Esophagus (tissue), 2 donors: ENCODE results near the gene MAML2. TPM values are rescaled to one million over a fixed set of nuclear protein-coding genes. Genes with fewer than 3 reads are reported as not detected.

Experiments used
- H3K27ac ChIP-seq, 2 donors: one replicate each; pipeline ENCODE4 v1.5.1; 2013; ENCODE audit warnings: low read depth in 2 of 2, mild to moderate bottlenecking in 2 of 2, inconsistent platforms in 1 of 2, low read length in 1 of 2, moderate library complexity in 1 of 2
- H3K27me3 ChIP-seq, 2 donors: one replicate each; pipeline ENCODE4 v1.6.1; 2013; ENCODE audit warnings: low read length in 2 of 2, control low read depth in 1 of 2, mild to moderate bottlenecking in 1 of 2; ENCODE audit not compliant: insufficient read depth in 2 of 2, control insufficient read depth in 1 of 2
- H3K36me3 ChIP-seq, 2 donors: one replicate each; pipeline ENCODE4 v1.6.1; 2013; ENCODE audit warnings: low read length in 1 of 2; ENCODE audit not compliant: control insufficient read depth in 2 of 2, insufficient read depth in 2 of 2
- H3K4me1 ChIP-seq, 2 donors: one replicate each; pipeline ENCODE4 v1.6.1; 2013; ENCODE audit warnings: low read length in 1 of 2; ENCODE audit not compliant: control insufficient read depth in 2 of 2, insufficient read depth in 2 of 2
- H3K4me3 ChIP-seq, 2 donors: one replicate each; pipeline ENCODE4 v1.5.1; 2013; ENCODE audit warnings: low read length in 2 of 2, mild to moderate bottlenecking in 2 of 2, low read depth in 1 of 2, moderate library complexity in 1 of 2
- H3K9me3 ChIP-seq, 2 donors: one replicate each; pipeline ENCODE4 v1.6.1; 2013; ENCODE audit warnings: mild to moderate bottlenecking in 2 of 2, low read depth in 1 of 2, low read length in 1 of 2, moderate library complexity in 1 of 2; ENCODE audit not compliant: control insufficient read depth in 2 of 2, insufficient read depth in 1 of 2
- WGBS, 2 donors: extraction: QIAGEN DNeasy Blood & Tissue Kit; methylation state at CpG; one replicate each; pipeline ENCODE4 v1.1.7; 2013; 5-methylcytosine and 5-hydroxymethylcytosine counted together
- polyA plus RNA-seq, 2 donors: library from polyadenylated mRNA; stranded (reverse); fragments of 200-250 nt; gene quantifications; one replicate each; pipeline ENCODE4 v1.2.3, GENCODE V29; 2013
- donor health status: healthy with polysubstance abuse.
- donor health status: Bipolar disorder and iron deficiency.

Gene MAML2
- polyA plus RNA-seq, 2 donors: 1.9 to 2.0 TPM

- Histone ChIP-seq H3K36me3 (no peaks in the 10 kb centered on the region), H3K4me1 (no peaks in the 10 kb centered on the region), H3K27me3 (no peaks in the 10 kb centered on the region), H3K4me3 (no peak overlapping the region), H3K27ac (no peak overlapping the region), H3K9me3 (no peaks in the 10 kb centered on the region)
Measured at GRCh38 chr11:96180341-96180740, 162.7 kb downstream of the MAML2 start.

GRCh38 chr11:96179905-96180304, 163.1 kb downstream of the MAML2 start:
- no peak overlapping the region for H3K27ac ChIP-seq
- WGBS, 2 donors: 89 to 95% methylated on average over 4 of the region's 4 CpGs

GRCh38 chr11:96178887-96179279, 164.1 kb downstream of the MAML2 start:
- Histone ChIP-seq H3K4me1 (no peaks in the 10 kb centered on the region), H3K36me3 (no peaks in the 10 kb centered on the region), H3K9me3 (no peaks in the 10 kb centered on the region), H3K4me3 (no peak overlapping the region), H3K27ac (no peak overlapping the region), H3K27me3 (no peaks in the 10 kb centered on the region)
- whole genome bisulfite sequencing, 2 donors: 80 to 86% methylated on average over 6 of the region's 6 CpGs

More at GRCh38 chr11:96179905-96180304, 163.1 kb downstream of the MAML2 start:
- H3K27me3 ChIP-seq: no peaks in the 10 kb centered on the region
- no peaks in the 10 kb centered on the region for H3K36me3 ChIP-seq
- H3K4me3 ChIP-seq: no peak overlapping the region
- no peaks in the 10 kb centered on the region for H3K4me1 ChIP-seq
- no peaks in the 10 kb centered on the region for H3K9me3 ChIP-seq

DNA sequence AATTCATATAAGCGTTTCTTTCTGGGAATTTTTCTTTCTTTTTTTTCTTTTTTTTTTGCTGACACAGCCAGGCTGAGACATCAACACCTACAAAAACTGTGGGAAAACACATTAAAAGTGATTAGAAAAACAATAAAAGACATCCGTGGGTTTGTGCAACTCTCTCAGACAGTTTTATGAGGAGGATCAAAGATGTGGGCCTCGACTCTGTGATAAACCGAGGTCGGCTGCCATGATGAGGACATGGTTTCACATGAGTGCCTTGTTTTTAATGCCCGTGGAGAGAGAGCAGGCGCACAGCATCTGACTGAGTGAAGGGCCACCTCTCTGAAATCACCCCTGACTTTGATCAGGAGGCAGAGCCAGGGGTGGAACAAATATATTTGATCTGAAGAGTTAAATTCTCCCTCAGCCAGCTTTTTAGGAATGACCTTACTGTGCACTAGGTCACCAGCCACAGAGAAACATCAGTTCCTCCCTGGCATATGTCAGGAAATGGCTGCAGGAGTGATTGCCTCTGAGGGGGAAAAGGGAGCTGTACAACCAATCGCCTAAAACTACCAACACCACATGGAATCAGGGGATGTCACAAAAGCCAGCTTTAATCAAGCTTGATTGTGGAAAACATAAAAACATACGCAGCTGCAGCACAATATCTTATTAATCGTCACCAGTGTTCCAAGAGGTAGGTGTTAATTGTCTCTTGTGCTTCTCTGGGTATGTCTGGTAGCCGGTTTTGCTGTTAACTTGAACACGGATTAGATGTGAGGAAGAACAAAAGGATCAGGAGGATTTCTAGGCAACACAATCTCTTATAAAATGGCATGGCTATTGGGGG, 164.7 kb downstream of the MAML2 start:
- no peaks in the 10 kb centered on the region for H3K9me3 ChIP-seq
- H3K4me1 ChIP-seq: no peaks in the 10 kb centered on the region
- H3K27me3 ChIP-seq: no peaks in the 10 kb centered on the region
- H3K27ac ChIP-seq: no peak overlapping the region
- WGBS, 2 donors: 83 to 85% methylated on average over 12 of the region's 12 CpGs
- H3K36me3 ChIP-seq: no peaks in the 10 kb centered on the region
- H3K4me3 ChIP-seq: no peak overlapping the region

DNA sequence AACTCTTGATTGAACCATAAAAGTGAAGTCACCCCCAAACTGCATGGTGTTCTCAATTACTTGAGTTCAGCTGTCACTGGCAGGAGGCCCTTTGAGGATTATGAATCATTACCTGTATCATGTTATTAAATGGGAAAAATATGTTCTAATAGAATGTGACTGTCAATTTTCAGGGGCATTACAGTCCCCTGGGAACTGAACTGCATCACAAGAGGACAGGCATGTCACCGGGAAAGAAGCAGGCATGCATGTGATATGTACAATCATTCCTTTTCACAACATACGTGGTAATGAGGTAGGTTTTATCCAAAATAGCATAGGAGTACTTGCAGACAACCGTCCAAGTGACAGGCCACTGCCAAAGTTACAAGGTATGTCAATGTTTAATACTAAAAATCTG, 165.8 kb downstream of the MAML2 start:
- no peaks in the 10 kb centered on the region for H3K9me3 ChIP-seq
- 78 to 91% methylated on average over 3 of the region's 3 CpGs for WGBS, 2 donors

DNA sequence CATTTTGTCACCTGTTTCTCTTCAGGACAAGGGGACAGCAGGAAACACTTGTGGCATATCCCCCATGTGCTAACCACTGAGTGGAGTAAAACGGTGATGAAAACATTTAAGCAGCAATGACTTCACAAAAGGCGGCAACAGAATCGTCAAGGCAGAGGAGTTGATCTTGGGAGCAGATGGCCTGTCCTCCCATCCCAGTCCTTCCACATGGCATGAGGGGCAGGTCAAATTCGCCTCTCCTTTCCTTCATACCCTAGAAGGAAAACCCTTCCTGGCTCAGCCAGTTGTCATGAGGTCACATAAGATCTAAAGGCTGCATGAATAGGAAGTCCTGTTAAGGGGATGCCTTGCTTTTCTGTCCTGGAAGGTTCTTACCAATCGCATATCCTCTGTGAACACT, 169.1 kb downstream of the MAML2 start:
- Histone ChIP-seq H3K27ac (no peak overlapping the region), H3K9me3 (no peaks in the 10 kb centered on the region), H3K36me3 (no peaks in the 10 kb centered on the region), H3K4me3 (no peak overlapping the region), H3K4me1 (peaks cover 0 to 2% of the 10 kb centered on the region in 2 donors), H3K27me3 (no peaks in the 10 kb centered on the region)
- WGBS, 2 donors: 92 to 94% methylated on average over 5 of the region's 5 CpGs

More for the DNA sequence above, 165.8 kb downstream of the MAML2 start:
- Histone ChIP-seq H3K4me3 (no peak overlapping the region), H3K4me1 (no peaks in the 10 kb centered on the region), H3K36me3 (no peaks in the 10 kb centered on the region), H3K27ac (no peak overlapping the region), H3K27me3 (no peaks in the 10 kb centered on the region)

DNA sequence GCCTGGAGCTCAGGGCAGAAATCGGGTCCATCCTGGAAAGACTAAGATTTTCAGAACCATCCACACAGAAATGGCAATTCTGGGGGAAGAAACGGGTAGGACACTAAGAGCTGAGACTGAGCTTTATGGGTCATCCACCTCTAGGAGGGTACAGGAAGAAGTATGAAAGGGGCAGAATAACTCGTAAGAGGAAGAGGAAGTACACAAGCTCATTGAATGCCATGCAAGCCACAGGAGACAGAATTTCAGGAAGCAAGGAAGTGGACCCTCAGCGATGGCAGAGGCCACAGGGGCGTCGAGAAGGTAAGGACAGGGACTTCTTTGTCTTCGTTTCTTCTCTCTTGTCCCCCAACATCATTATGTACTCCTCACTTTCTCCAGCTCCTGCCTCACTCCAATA, 169.6 kb downstream of the MAML2 start:
- Histone ChIP-seq H3K36me3 (no peaks in the 10 kb centered on the region), H3K4me3 (no peak overlapping the region), H3K9me3 (no peaks in the 10 kb centered on the region), H3K27me3 (no peaks in the 10 kb centered on the region), H3K27ac (no peak overlapping the region), H3K4me1 (peaks cover 0 to 4% of the 10 kb centered on the region in 2 donors)
- 79 to 85% methylated on average over 7 of the region's 7 CpGs for WGBS, 2 donors

DNA sequence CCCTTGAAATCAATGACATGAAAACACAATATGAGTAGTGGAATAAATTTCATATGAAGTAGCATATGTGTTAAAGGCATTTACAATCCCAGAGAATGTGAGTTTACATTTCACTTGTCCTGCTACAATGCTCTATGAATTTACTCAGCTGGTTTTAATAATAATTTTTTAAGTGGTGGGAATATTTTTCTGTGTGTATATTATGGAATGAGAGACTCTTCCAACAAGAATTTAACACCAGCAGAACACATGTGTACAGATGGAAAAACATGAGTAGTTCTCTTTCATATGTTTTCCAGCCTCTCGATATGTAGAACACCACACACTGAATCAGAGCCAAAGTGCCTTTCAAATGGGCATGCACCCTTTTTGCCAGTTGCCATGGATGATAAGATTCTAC, 170.4 kb downstream of the MAML2 start:
- H3K4me3 ChIP-seq: no peak overlapping the region
- H3K9me3 ChIP-seq: no peaks in the 10 kb centered on the region
- H3K4me1 ChIP-seq: peaks cover 0 to 4% of the 10 kb centered on the region in 2 donors
- no peaks in the 10 kb centered on the region for H3K36me3 ChIP-seq
- no peak overlapping the region for H3K27ac ChIP-seq
- H3K27me3 ChIP-seq: no peaks in the 10 kb centered on the region
- 81 to 91% methylated on average over 1 of the region's 1 CpG for WGBS, 2 donors

- H3K4me1 ChIP-seq: peaks cover 0 to 4% of the 10 kb centered on the region in 2 donors
- peak overlapping the region; percentile 40 to 45 for H3K27ac ChIP-seq
- no peaks in the 10 kb centered on the region for H3K9me3 ChIP-seq
- WGBS, 2 donors: 77 to 79% methylated on average over 3 of the region's 3 CpGs
- no peaks in the 10 kb centered on the region for H3K27me3 ChIP-seq
- H3K4me3 ChIP-seq: no peak overlapping the region
- H3K36me3 ChIP-seq: no peaks in the 10 kb centered on the region
Measured at GRCh38 chr11:96169250-96169649, 173.7 kb downstream of the MAML2 start.

DNA sequence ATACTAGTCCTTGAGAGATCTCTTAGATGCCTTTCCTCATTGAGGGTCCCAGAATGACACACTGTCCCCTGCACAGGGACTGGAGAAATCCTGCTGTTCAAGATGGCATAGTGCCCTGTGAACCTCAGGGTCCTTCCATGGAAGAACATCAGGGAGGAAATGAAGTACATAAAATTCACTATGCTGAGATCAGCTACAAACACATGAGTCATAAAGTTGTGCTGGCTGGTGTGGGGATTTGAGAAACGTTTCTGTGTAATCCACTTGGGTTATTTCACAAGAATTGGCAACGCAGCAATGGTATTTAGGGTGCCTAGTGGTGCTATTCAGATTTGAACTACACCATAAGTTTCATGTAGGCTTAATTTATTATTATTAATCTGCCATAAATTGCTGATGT, 174.4 kb downstream of the MAML2 start:
- WGBS, 2 donors: 3 to 25% methylated on average over 2 of the region's 2 CpGs
- Histone ChIP-seq H3K27ac (peak overlapping the region in 1 of 2 donors; percentile 40), H3K27me3 (no peaks in the 10 kb centered on the region), H3K36me3 (no peaks in the 10 kb centered on the region), H3K9me3 (no peaks in the 10 kb centered on the region), H3K4me3 (no peak overlapping the region), H3K4me1 (peaks cover 0 to 4% of the 10 kb centered on the region in 2 donors)
